Mammary microvascular endothelial cell (primary cell): ENCODE data around the gene OPA1. TPM values are rescaled to one million over a fixed set of nuclear protein-coding genes. Genes with fewer than 3 reads are reported as not detected.

Source experiments
- total RNA-seq: library from RNA; depleted of rRNA; stranded (reverse); fragments of >200 nt; gene quantifications from 2 replicates; pipeline ENCODE4 v1.2.3, GENCODE V29; 2015

Gene OPA1
- total RNA-seq: 37.1 and 51.0 TPM in 2 replicates

DNA sequence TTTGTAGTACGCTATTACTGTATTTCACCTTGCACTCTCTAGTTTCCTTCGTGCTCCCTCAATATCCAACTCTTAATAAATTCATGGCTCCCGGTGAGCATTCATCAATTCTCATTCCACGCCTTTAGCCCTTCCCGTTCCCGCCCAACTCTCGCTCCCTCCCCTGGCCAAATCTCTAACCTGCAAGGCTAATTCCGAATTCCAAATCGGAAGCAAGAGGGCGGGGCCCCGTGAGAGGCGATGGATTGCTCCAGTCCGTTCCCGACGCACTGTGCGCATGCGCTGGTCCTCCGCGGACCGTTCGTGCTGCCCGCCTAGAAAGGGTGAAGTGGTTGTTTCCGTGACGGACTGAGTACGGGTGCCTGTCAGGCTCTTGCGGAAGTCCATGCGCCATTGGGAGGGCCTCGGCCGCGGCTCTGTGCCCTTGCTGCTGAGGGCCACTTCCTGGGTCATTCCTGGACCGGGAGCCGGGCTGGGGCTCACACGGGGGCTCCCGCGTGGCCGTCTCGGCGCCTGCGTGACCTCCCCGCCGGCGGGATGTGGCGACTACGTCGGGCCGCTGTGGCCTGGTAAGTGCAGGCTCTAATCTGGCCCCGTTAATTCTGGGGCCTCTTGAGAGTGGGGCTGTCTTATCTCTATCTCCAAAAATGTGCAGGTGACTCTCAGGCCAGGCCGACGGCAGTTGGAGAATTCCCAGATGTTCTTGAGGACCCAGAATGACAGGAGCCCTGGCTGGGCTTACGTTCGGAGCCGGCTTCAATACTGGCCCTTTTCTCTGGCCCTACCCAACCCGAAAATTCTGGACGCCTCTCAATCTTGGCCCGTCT lies at the start of gene OPA1:
Gene OPA1, plus strand, starts transcription at position 368 of the 827 bp plus-strand sequence. Its CDS starts 170 bp downstream, at position 538.

GRCh38 chr3:193554811-193555210 lies 38.2 kb upstream of the OPA1 start, which contains the start of gene ATP13A4:
Gene ATP13A4, minus strand, starts transcription at chr3:193554895. Its CDS starts 96 bp downstream, at chr3:193554799.

Other genes starting within 250 kb of the OPA1 start
- 0.13 TPM in 1 of 2 replicates, not detected in the other for gene ATP13A5, start 214.5 kb upstream of the OPA1 start, total RNA-seq
- 0.07 TPM in 1 of 2 replicates, not detected in the other for gene ATP13A4, start 38.3 kb upstream of the OPA1 start, total RNA-seq